HEK293T (cell line): ENCODE data around the gene PRKAR1B.

ENCODE experiments used
- FOXA1 ChIP-seq: fragments of 450-650 bp; IDR thresholded peaks from 2 replicates; pipeline ENCODE4 v1.6.1; 2016; ENCODE audit warnings: mild to moderate bottlenecking
- FOXM1 ChIP-seq: fragments of 450-650 bp; IDR thresholded peaks from 2 replicates; pipeline ENCODE4 v1.6.1; 2017; ENCODE audit warnings: mild to moderate bottlenecking, borderline replicate concordance
- SP1 ChIP-seq: fragments of 450-650 bp; IDR thresholded peaks from 2 replicates; pipeline ENCODE4 v1.6.1; 2017

GRCh38 chr7:516216-516605 is 210.9 kb downstream of the PRKAR1B start:
- TF ChIP-seq FOXM1 (no peak), FOXA1 (no peak), SP1 (no peak)
